Caco-2 (cell line): ENCODE measurements around the gene NOX3. TPM values are rescaled to one million over a fixed set of nuclear protein-coding genes. Genes with fewer than 3 reads are reported as not detected.

Source experiments
- BruUV-seq: library from RNA; stranded (reverse); fragments of 400-500 nt; replicated peaks from 2 replicates; lab custom pipeline; 2021; lab: Mats Ljungman, UMichigan
- CTCF ChIA-PET: fragments of 300-600 bp; sonication (Branson Sonifier 250); formaldehyde crosslinking; loops from one replicate; lab custom pipeline; 2022; ENCODE audit warnings: antibody characterized with exemption; lab: Charles Lee
- POLR2A ChIA-PET: fragments of 300-600 bp; sonication (Branson Sonifier 250); formaldehyde crosslinking; loops from one replicate; lab custom pipeline; 2022; ENCODE audit warnings: antibody characterized with exemption; lab: Charles Lee
- DNase-seq, 2 experiments: peaks; one replicate each; pipeline versions ENCODE4 v3.0.0 to v3.0.0-alpha.2; 2020 to 2022
- H3K27me3 ChIP-seq: replicated peaks from 2 replicates; pipeline ENCODE4 v1.6.0; 2011; ENCODE audit warnings: low read length; ENCODE audit not compliant: control insufficient read depth, insufficient read depth
- H3K36me3 ChIP-seq: 2 replicates; pipeline ENCODE4 v1.5.1; 2011; ENCODE audit warnings: low read length; ENCODE audit not compliant: control insufficient read depth, insufficient read depth
- H3K4me1 ChIP-seq: fragments of 250-450 bp; sonication (Bioruptor Pico); 2 replicates; pipeline ENCODE4 v1.5.1; 2020; ENCODE audit warnings: mild to moderate bottlenecking
- H3K4me3 ChIP-seq: 2 replicates; pipeline ENCODE4 v1.5.1; 2011; ENCODE audit warnings: low read depth, mild to moderate bottlenecking, control low read depth, low read length
- H3K9me3 ChIP-seq: fragments of 250-450 bp; sonication (Bioruptor Pico); 2 replicates; pipeline ENCODE4 v1.5.1; 2020; ENCODE audit warnings: mild to moderate bottlenecking, moderate library complexity
- H3K27ac Mint-ChIP-seq: one replicate; pipeline ENCODE4 v1.8.0; 2022; ENCODE audit warnings: mixed read lengths; ENCODE audit not compliant: unreplicated experiment
- H3K27me3 Mint-ChIP-seq: one replicate; pipeline ENCODE4 v1.8.0; 2022; ENCODE audit warnings: mixed read lengths; ENCODE audit not compliant: insufficient read depth, unreplicated experiment
- H3K36me3 Mint-ChIP-seq: one replicate; pipeline ENCODE4 v1.8.0; 2022; ENCODE audit warnings: mild to moderate bottlenecking, mixed read lengths; ENCODE audit not compliant: insufficient read depth, unreplicated experiment
- H3K4me1 Mint-ChIP-seq: one replicate; pipeline ENCODE4 v1.8.0; 2022; ENCODE audit warnings: low read depth, mixed read lengths; ENCODE audit not compliant: unreplicated experiment
- H3K4me3 Mint-ChIP-seq: one replicate; pipeline ENCODE4 v1.8.0; 2022; ENCODE audit warnings: mild to moderate bottlenecking, moderate library complexity, mixed read lengths; ENCODE audit not compliant: unreplicated experiment
- H3K9me3 Mint-ChIP-seq: one replicate; pipeline ENCODE4 v1.8.0; 2022; ENCODE audit warnings: mixed read lengths; ENCODE audit not compliant: unreplicated experiment
- CTCF ChIP-seq, 2 experiments: fragments of 200-600 bp in 1 of 2; IDR thresholded peaks; 1 replicate in 1 of 2; 2 replicates in 1 of 2; pipeline versions ENCODE4 v1.5.1 to v1.8.0; 2011 to 2022; ENCODE audit warnings: antibody characterized with exemption in 1 of 2, control low read depth in 1 of 2, inconsistent platforms in 1 of 2, low read depth in 1 of 2, low read length in 1 of 2, mild to moderate bottlenecking in 1 of 2, moderate library complexity in 1 of 2; ENCODE audit not compliant: insufficient read depth in 1 of 2, severe bottlenecking in 1 of 2, unreplicated experiment in 1 of 2
- intact Hi-C: fragments of 100-400 bp; cut with micrococcal nuclease; formaldehyde crosslinking; loops from one replicate; pipeline ENCODE4 v1.10.0; 2022; ENCODE audit not compliant: unreplicated experiment
- total RNA-seq: library from RNA; stranded (reverse); gene quantifications from 2 replicates; pipeline ENCODE4 v1.2.3, GENCODE V29; 2022

NOX3 gene
- total RNA-seq, 1 experiment from 2014 or later = not detected

GRCh38 chr6:155483858-155484257 lies 28.2 kb upstream of the NOX3 start:
- Mint-ChIP-seq H3K4me3 (no peak overlapping the region), H3K4me1 (peaks cover 19% of the 10 kb centered on the region), H3K27me3 (no peaks in the 10 kb centered on the region), H3K27ac (no peak overlapping the region), H3K36me3 (no peaks in the 10 kb centered on the region), H3K9me3 (peaks cover 37% of the 10 kb centered on the region)
- H3K27me3 ChIP-seq = no peaks in the 10 kb centered on the region
- ChIA-PET POLR2A (no interaction called here), CTCF (no interaction called here)
- no peaks in the 10 kb centered on the region; the same call in 1 of the 2 replicates for H3K36me3 ChIP-seq
- no peak overlapping the region for H3K4me3 ChIP-seq
- BruUV-seq = no TSS peak
- TF ChIP-seq CTCF (IDR thresholded peaks at IDR 0.05; ENCODE audit: insufficient read depth in 1 of 2, low read depth in 1 of 2, low read length in 1 of 2, severe bottlenecking in 1 of 2, unreplicated experiment in 1 of 2) = no peak
- intact Hi-C loops = no loop called here
- H3K4me1 ChIP-seq = peaks cover 38% of the 10 kb centered on the region
- no peak for DNase-seq
- H3K9me3 ChIP-seq = no peaks in the 10 kb centered on the region

GRCh38 chr6:155481215-155481614 lies 25.6 kb upstream of the NOX3 start:
- Histone ChIP-seq H3K4me3 (no peak overlapping the region), H3K9me3 (no peaks in the 10 kb centered on the region), H3K36me3 (no peaks in the 10 kb centered on the region; the same call in 1 of the 2 replicates), H3K27me3 (no peaks in the 10 kb centered on the region), H3K4me1 (peaks cover 14% of the 10 kb centered on the region)
- DNase-seq = no peak
- H3K27ac Mint-ChIP-seq = no peak overlapping the region
- no peaks in the 10 kb centered on the region for H3K27me3 Mint-ChIP-seq
- no TSS peak for BruUV-seq
- ChIA-PET CTCF (no interaction called here), POLR2A (no interaction called here)
- peaks cover 46% of the 10 kb centered on the region for H3K9me3 Mint-ChIP-seq
- intact Hi-C loops = no loop called here
- TF ChIP-seq CTCF (IDR thresholded peaks at IDR 0.05; ENCODE audit: insufficient read depth in 1 of 2, low read depth in 1 of 2, low read length in 1 of 2, severe bottlenecking in 1 of 2, unreplicated experiment in 1 of 2) = no peak
- H3K4me1 Mint-ChIP-seq = peaks cover 7% of the 10 kb centered on the region
- no peaks in the 10 kb centered on the region for H3K36me3 Mint-ChIP-seq
- H3K4me3 Mint-ChIP-seq = no peak overlapping the region

GRCh38 chr6:155473741-155474140 lies 18.1 kb upstream of the NOX3 start:
- no peak for DNase-seq
- Histone ChIP-seq H3K9me3 (peaks cover 12% of the 10 kb centered on the region), H3K4me1 (no peaks in the 10 kb centered on the region), H3K36me3 (no peaks in the 10 kb centered on the region), H3K4me3 (no peak overlapping the region), H3K27me3 (no peaks in the 10 kb centered on the region)
- Mint-ChIP-seq H3K27me3 (no peaks in the 10 kb centered on the region), H3K4me3 (no peak overlapping the region), H3K9me3 (peaks cover 44% of the 10 kb centered on the region), H3K36me3 (no peaks in the 10 kb centered on the region), H3K27ac (no peak overlapping the region), H3K4me1 (no peaks in the 10 kb centered on the region)
- POLR2A ChIA-PET = no interaction called here
- CTCF ChIA-PET = no interaction called here
- TF ChIP-seq CTCF (IDR thresholded peaks at IDR 0.05; ENCODE audit: insufficient read depth in 1 of 2, low read depth in 1 of 2, low read length in 1 of 2, severe bottlenecking in 1 of 2, unreplicated experiment in 1 of 2) = no peak
- intact Hi-C loops = no loop called here
- no TSS peak for BruUV-seq
